Lung (tissue), 12 donors: Measurements from ENCODE around the gene MPI. TPM values are rescaled to one million over a fixed set of nuclear protein-coding genes. Genes with fewer than 3 reads are reported as not detected.
"Not testable (repeated sequence)": the region's sequence is repeated elsewhere in the genome, so short reads cannot be mapped to it uniquely, and the experiment has no call there.

Experiments used
- ATAC-seq: fragments of 200-7000 bp; cut with Tn5 transposase; one replicate; pipeline ENCODE4 v1.9.1; 2020; ENCODE audit warnings: moderate number of reproducible peaks; ENCODE audit not compliant: insufficient read depth, low FRiP score
- DNase-seq, 3 donors: peaks; one replicate each; pipeline ENCODE4 v3.0.0-alpha.2; 2013 to 2017
- H3K27ac ChIP-seq, 2 donors: one replicate each; pipeline ENCODE4 v1.5.1; 2013; ENCODE audit warnings: mild to moderate bottlenecking in 2 of 2, moderate library complexity in 2 of 2, control low read depth in 1 of 2, inconsistent platforms in 1 of 2, low read depth in 1 of 2, low read length in 1 of 2
- H3K27me3 ChIP-seq, 3 donors: one replicate each; pipeline ENCODE4 v1.5.1; 2013; ENCODE audit warnings: low read length in 2 of 3; ENCODE audit not compliant: control insufficient read depth in 3 of 3, insufficient read depth in 3 of 3
- H3K36me3 ChIP-seq, 4 donors: one replicate each; pipeline ENCODE4 v1.5.1; 2013; ENCODE audit warnings: low read length in 4 of 4, mild to moderate bottlenecking in 1 of 4, moderate library complexity in 1 of 4; ENCODE audit not compliant: control insufficient read depth in 4 of 4, insufficient read depth in 4 of 4
- H3K4me1 ChIP-seq, 5 donors: one replicate each; pipeline ENCODE4 v1.5.1; 2013; ENCODE audit warnings: low read length in 5 of 5, mild to moderate bottlenecking in 2 of 5, moderate library complexity in 1 of 5; ENCODE audit not compliant: control insufficient read depth in 5 of 5, insufficient read depth in 5 of 5
- H3K4me3 ChIP-seq: one replicate; pipeline ENCODE4 v1.5.1; 2013; ENCODE audit warnings: mild to moderate bottlenecking, control low read depth, moderate library complexity
- H3K9ac ChIP-seq, 2 donors: one replicate each; pipeline ENCODE4 v1.5.1; 2013; ENCODE audit warnings: low read length in 2 of 2, control low read depth in 1 of 2; ENCODE audit not compliant: insufficient read depth in 1 of 2
- H3K9me3 ChIP-seq, 4 donors: one replicate each; pipeline ENCODE4 v1.5.1; 2013; ENCODE audit warnings: low read length in 3 of 4, mild to moderate bottlenecking in 1 of 4, moderate library complexity in 1 of 4; ENCODE audit not compliant: control insufficient read depth in 4 of 4, insufficient read depth in 3 of 4
- WGBS, 2 donors: extraction: QIAGEN DNeasy Blood & Tissue Kit; methylation state at CpG; one replicate each; pipeline ENCODE4 v1.1.7; 2013; 5-methylcytosine and 5-hydroxymethylcytosine counted together
- polyA plus RNA-seq, 2 donors: library from polyadenylated mRNA; stranded (reverse); fragments of 200-250 nt; gene quantifications; one replicate each; pipeline ENCODE4 v1.2.1, GENCODE V29; 2013
- total RNA-seq, 2 donors: library from RNA; depleted of rRNA in 1 of 2; stranded (reverse); fragments of >200 nt in 1 of 2; gene quantifications; one replicate each; pipeline ENCODE4 v1.2.1, GENCODE V29; 2014 to 2021
- TF ChIP-seq, protein P1 (sequence below): IDR thresholded peaks from 2 replicates; pipeline ENCODE4 v1.5.1; 2012; ENCODE audit warnings: mild to moderate bottlenecking; ENCODE audit errors: control extremely low read depth, extremely low read depth
- donor health status: control.
- donor health status: control.
- donor health status: Bipolar disorder and iron deficiency.
- donor health status: healthy.
- donor health status: DM: yes; HTN: yes; CAD: no.

The MPI gene
- total and polyA plus RNA-seq, 4 donors = 13.7 to 42.4 (median 30.1) TPM

DNA sequence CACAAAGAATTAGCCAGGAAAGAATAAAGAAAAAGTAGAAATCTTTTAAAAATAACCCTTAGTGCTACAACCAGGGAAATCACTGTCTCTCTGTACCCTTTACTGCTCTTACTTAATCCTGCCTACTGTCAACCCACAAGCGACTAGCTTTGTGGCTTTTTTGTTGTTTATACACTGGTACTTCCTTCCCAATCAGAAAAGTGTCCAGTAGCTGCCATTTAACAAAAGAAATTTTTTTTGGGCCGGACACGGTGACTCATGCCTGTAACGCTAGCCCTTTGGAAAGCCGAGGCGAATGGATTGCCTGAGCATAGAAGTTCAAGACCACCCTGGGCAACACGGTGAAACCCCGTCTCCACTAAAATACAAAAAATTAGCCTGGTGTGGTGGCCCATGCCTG, 30.6 kb downstream of the MPI start:
- TF ChIP-seq, protein P1, sequence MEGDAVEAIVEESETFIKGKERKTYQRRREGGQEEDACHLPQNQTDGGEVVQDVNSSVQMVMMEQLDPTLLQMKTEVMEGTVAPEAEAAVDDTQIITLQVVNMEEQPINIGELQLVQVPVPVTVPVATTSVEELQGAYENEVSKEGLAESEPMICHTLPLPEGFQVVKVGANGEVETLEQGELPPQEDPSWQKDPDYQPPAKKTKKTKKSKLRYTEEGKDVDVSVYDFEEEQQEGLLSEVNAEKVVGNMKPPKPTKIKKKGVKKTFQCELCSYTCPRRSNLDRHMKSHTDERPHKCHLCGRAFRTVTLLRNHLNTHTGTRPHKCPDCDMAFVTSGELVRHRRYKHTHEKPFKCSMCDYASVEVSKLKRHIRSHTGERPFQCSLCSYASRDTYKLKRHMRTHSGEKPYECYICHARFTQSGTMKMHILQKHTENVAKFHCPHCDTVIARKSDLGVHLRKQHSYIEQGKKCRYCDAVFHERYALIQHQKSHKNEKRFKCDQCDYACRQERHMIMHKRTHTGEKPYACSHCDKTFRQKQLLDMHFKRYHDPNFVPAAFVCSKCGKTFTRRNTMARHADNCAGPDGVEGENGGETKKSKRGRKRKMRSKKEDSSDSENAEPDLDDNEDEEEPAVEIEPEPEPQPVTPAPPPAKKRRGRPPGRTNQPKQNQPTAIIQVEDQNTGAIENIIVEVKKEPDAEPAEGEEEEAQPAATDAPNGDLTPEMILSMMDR = no peak
- ATAC-seq (no peak), DNase-seq (peak in 1 of 3 donors; percentile 11)
- Histone ChIP-seq H3K9ac (no peak overlapping the region), H3K36me3 (peaks cover 14 to 41% (median 23%) of the 10 kb centered on the region in 4 donors), H3K27ac (no peak overlapping the region), H3K27me3 (no peaks in the 10 kb centered on the region), H3K9me3 (no peaks in the 10 kb centered on the region), H3K4me3 (no peak overlapping the region), H3K4me1 (no peaks in the 10 kb centered on the region)
- 56 to 63% methylated on average over 8 of the region's 8 CpGs for WGBS, 2 donors

DNA sequence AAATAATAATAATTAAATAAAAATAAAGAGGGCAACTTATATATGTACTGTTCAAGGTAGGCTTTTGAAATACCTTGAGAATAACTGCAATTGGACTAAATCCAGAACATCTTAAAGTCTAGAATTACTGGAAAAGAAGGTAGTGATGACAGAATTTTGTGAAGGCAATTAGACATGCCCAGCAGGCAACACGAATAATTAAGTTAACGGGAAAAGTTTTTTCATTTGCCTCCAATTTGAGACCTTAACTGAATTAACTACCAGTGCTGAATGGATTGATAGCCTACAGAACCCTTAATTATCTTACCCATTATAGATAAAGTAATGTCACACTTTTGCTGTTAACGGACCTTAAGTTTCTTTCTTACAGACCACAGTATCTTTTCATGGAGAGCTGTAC, 34.7 kb downstream of the MPI start:
- Histone ChIP-seq H3K27me3 (no peaks in the 10 kb centered on the region), H3K27ac (no peak overlapping the region), H3K36me3 (peaks cover 10 to 32% (median 17%) of the 10 kb centered on the region in 4 donors), H3K4me1 (no peaks in the 10 kb centered on the region), H3K9ac (no peak overlapping the region), H3K4me3 (no peak overlapping the region), H3K9me3 (no peaks in the 10 kb centered on the region)
- 94 to 95% methylated on average over 3 of the region's 3 CpGs for WGBS, 2 donors
- no peak for ATAC-seq
- TF ChIP-seq, protein P1 = no peak
- no peak for DNase-seq

DNA sequence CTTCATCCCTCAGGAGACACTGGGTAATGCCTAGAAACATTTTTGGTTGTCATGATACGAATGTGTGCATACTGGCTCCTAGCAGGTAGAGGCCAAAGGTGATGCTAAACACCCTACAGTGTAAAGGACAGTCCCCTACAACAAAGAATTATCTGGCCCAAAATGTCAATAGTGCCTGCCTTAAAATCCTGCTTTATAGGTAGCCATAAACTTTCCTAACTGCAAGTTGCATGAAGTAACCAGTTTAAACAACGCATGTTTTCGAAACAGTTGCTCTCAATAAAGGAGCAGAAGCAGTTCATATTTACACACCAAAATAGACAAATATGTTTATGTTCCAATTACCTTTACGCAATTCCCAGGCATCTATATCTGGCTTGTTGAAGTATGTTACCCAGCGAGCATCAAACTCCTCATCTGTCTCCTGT, 38.9 kb downstream of the MPI start:
- no peaks in the 10 kb centered on the region for H3K27me3 ChIP-seq
- no peak for ATAC-seq
- no peak overlapping the region for H3K27ac ChIP-seq
- peaks cover 3 to 29% (median 15%) of the 10 kb centered on the region in 4 donors for H3K36me3 ChIP-seq
- no peaks in the 10 kb centered on the region for H3K9me3 ChIP-seq
- no peak overlapping the region for H3K9ac ChIP-seq
- DNase-seq = no peak
- 94 to 96% methylated on average over 5 of the region's 5 CpGs for WGBS, 2 donors
- TF ChIP-seq, protein P1 = no peak
- H3K4me3 ChIP-seq = no peak overlapping the region
- peaks cover 0 to 6% (median 0%) of the 10 kb centered on the region in 5 donors for H3K4me1 ChIP-seq

DNA sequence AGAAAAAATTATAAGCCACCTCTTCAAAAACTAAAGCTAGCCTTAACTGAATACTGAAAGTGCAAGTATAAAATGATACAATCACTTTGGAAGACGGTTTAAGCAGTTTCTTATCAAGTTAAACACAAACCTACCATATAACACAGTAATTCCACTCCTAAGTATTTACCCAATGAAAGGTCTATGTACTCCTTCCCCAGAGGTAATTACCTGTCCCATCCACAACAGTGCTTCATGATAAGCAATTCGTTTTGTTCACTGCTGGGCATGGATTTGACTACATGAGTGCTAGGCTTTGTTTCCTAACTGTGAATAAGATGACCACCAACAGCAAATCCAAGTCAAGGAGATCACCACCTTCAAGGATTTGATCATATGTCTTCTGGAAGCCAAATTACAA, 43.7 kb downstream of the MPI start:
- no peak overlapping the region for H3K4me3 ChIP-seq
- 56 to 72% methylated on average over 2 of the region's 2 CpGs for WGBS, 2 donors

DNA sequence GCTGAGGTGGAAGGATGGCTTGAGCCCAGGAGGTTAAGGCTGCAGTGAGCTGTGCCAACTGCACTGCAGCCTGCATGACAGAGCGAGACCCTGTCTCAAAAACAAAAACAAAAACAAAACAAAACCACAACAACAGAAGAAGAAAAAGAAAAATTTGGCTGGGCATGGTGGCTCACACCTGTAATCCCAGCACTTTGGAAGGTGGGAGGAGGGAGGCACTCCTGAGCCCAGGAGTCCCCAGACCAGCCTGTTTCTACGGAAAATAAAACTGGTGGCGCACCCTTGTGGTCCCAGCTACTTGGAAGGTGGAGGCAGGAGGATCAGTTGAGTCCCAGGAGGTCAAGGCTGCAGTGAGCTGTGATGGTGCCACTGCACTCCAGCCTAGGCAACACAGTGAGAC, 45.4 kb downstream of the MPI start:
- H3K9me3 ChIP-seq, H3K27me3 ChIP-seq, DNase-seq, H3K36me3 ChIP-seq, H3K27ac ChIP-seq, ATAC-seq, H3K9ac ChIP-seq, H3K4me3 ChIP-seq: not testable (repeated sequence)
- H3K4me1 ChIP-seq = peaks cover 0 to 15% (median 6%) of the 10 kb centered on the region in 5 donors
- WGBS, 2 donors = 88 to 89% methylated on average over 3 of the region's 3 CpGs

More for the DNA sequence above, 43.7 kb downstream of the MPI start:
- peaks cover 0 to 15% (median 6%) of the 10 kb centered on the region in 5 donors for H3K4me1 ChIP-seq
- no peak for DNase-seq
- peaks cover 3 to 20% (median 8%) of the 10 kb centered on the region in 4 donors for H3K36me3 ChIP-seq
- peak overlapping the region in 1 of 2 donors; percentile 7 for H3K9ac ChIP-seq
- no peaks in the 10 kb centered on the region for H3K27me3 ChIP-seq
- H3K9me3 ChIP-seq = no peaks in the 10 kb centered on the region
- ATAC-seq = no peak
- peak overlapping the region in 1 of 2 donors; percentile 23 for H3K27ac ChIP-seq
- TF ChIP-seq, protein P1 = no peak
